GM15510 (cell line): Measurements from ENCODE around the gene RNF150.

Experiments used
- POLR2A ChIP-seq: IDR thresholded peaks from 3 replicates; pipeline ENCODE4 v1.6.1; 2011; ENCODE audit warnings: borderline replicate concordance; ENCODE audit not compliant: insufficient read length; ENCODE audit errors: extremely low read depth

The RNF150 gene

GRCh38 chr4:141057582-141057981 is 75.7 kb downstream of the RNF150 start:
- TF ChIP-seq POLR2A: no peak

DNA sequence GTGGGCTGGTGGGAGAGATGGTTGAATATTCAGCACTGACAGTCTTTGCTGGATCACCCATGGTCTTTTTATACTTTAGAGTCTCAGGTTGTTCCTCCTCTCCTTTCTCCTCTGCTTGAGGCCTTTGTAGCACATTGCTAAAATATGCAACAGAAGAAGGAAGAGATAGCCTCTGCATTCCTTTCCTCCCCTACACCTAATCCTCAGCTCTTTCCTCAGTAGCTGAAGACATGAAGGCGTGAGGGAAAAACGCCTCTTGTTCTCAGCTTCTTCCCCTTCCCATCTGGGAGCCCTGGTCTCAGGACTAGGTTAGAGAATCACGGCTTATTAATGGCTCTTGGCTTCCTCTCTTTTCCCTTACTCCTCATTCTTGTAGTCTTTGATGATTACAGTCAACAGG is 76.8 kb downstream of the RNF150 start:
- no peak for TF ChIP-seq POLR2A

DNA sequence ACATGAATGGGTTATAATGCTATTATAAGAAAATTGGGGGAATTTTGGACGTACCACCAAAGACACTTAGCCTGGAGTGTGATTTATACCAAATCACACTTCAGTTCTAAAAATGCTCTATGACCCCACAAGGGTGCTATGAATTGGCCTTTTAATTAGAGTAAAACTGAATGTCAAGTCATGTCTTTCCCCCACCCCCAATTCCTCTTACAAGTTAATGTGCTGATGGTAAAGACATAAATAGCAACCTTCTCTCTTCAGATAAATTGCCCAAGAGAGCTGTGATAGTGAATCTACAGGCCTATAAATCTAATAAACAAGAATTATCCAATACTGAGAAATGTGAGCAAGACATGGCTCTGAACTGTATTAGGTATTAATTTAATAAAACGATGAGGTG is 78.8 kb downstream of the RNF150 start:
- TF ChIP-seq POLR2A: no peak

DNA sequence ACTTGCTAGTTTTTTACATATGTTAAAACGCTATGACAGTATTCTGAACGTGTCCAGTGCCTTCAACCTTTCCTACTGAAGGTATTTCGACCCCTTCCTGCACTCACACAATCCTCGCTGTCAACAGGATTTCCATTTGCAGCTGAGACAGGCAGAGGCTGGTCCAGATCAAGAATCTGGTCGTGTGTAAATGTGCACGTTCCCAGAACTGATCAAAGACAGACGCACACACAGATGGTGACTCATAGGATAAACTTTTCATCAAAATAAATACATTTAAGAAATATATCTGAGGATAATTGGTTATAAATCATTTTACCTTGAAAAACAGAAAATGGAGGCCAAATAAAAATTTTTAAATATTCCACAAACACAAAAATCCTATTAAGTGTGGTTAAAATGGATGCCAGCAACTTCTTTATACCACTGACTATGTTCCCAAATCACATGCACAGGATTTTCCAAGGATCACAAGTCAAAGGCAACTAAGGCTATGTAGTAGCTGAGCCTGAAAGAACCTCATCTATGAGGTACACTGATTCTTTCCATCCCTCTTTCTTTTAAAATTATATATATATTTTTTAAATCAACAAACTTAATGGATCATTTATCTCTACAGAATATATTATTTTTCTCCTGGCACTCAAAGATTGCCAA is 85.9 kb downstream of the RNF150 start:
- no peak for TF ChIP-seq POLR2A

- no peak for TF ChIP-seq POLR2A
Observed at GRCh38 chr4:141046255-141046654, 87.0 kb downstream of the RNF150 start.

- no peak for TF ChIP-seq POLR2A
Observed at GRCh38 chr4:141045848-141046247, 87.4 kb downstream of the RNF150 start.

DNA sequence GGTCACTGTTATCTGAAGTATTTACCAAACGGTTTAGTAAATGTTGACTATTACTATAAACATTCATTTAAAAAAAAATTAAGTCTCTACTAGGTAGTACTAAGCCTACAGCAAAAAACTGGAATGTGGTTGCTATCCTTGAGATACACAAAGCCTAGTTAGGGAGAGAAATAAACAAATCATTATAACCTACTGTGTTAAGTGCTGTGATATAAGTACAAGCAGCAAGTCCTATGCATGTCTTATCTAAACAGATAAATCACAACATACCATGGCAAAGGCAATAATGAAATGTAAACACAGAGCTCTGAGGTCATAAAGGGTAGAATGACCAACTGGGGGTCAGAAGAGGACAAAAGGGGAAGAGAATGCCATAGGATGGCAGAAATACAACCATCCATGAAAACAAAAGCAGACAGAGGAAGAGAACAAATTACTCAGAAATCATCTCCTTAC is 92.2 kb downstream of the RNF150 start:
- no peak for TF ChIP-seq POLR2A

GRCh38 chr4:141039156-141039555 is 94.1 kb downstream of the RNF150 start:
- TF ChIP-seq POLR2A: no peak

DNA sequence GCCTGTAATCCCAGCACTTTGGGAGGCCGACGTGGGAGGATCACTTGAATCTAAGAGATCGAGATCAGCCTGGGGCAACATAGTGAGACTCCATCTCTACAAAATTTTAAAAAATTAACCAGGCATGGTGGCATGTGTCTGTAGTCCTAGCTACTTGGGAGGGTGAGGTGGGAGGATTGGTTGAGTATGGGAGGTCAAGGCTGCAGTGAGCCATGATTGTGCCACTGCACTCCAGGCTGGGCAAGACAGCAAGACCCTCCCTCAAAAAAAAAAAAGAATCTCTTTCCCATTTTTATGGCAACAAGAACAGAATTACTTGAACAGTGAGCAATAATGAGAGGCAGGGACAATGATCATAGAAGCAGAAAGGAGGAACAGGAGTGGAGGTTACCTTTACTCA is 94.8 kb downstream of the RNF150 start:
- TF ChIP-seq POLR2A: no peak

DNA sequence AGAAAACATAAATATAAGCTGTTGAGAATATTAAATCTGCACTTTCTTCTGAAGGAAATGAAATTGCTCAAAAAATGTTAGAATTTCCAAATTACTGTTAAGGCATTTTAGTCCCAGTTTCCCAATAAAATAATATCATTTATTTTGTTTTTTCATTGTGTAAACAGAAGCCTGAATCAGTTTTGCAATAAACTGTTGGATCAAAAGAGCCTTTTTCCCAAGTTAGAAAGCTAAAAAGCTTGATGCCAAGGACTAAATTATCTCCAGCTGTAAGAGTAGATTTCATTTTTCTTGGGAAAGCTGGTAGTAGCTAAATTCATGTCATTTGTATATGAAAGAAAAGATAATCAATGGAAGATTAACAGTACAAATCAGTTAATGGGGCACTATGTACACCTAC is 95.8 kb downstream of the RNF150 start:
- no peak for TF ChIP-seq POLR2A

DNA sequence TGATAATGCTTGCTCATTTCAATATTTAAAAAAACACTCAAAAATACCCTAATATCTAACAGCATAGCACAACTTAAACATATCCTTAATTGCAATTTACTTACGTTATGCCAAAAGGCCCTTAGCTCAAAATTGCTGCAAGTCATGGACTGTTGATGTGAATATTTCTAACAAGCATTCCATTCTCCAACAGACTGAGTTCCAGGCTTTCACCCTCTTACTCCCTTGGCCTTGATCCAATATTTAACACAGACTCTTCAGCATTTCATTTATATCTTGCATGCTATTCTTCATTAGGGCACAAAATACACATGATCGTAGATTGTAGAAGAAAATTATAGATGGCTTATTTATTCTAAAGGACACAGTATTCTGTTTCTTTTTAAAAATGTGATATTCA is 96.5 kb downstream of the RNF150 start:
- no peak for TF ChIP-seq POLR2A

- TF ChIP-seq POLR2A: no peak
Observed at GRCh38 chr4:141035920-141036319, 97.3 kb downstream of the RNF150 start.

GRCh38 chr4:141028024-141028529 is 105.2 kb downstream of the RNF150 start:
- no peak for TF ChIP-seq POLR2A

DNA sequence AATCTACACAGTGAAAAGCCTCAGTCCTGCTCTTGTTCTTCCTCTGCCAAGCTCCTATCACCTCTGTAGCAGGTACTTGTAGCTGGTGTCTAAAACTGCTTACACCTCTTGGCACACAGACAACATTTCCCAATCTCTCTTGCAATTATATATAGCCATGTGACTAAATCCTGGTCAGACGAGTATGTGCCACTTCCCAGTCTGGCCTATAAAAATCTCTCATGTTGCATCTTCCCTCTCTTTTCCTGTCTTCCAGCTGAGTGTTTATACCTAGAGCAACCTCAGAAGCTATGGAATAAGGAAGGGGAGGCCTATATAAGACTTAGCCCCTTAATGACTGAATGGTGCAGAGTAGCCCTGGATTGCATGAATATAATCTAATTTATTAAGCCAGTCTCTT is 105.8 kb downstream of the RNF150 start:
- no peak for TF ChIP-seq POLR2A

DNA sequence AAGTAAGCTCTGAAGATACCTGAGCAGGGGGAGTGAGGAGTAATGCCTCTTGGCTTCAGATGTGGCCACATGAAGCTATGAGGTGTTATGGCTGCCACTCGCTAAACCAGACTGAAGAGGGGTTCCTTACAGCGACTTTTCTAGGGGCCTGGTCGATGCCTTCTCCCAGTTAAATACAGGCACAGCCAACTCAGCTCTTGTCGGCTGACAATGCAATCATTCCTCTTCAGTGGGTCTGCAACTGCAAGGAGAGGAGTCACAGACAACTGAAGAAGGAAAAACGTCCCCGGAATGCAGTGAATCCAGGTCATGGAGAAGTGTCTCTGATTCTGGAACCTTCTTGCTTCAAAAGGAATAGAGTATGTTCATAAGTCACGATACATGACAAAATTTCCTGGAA is 106.4 kb downstream of the RNF150 start:
- no peak for TF ChIP-seq POLR2A

GRCh38 chr4:141023051-141023450 is 110.2 kb downstream of the RNF150 start:
- TF ChIP-seq POLR2A: no peak
